OCI-LY3 (cell line): ENCODE results near the gene CMTM4.
"Not testable (repeated sequence)": the region's sequence is repeated elsewhere in the genome, so short reads cannot be mapped to it uniquely, and the experiment has no call there.

Experiments used
- H2AFZ ChIP-seq: fragments of 200-600, 300-600 bp; shearing (Covaris generic); 2 replicates; pipeline ENCODE4 v1.6.0; 2014; ENCODE audit warnings: antibody characterized with exemption, low read depth, low read length
- H3K27ac ChIP-seq: fragments of 200-600, 300-600 bp; sonication (generic); 2 replicates; pipeline ENCODE4 v1.5.1; 2014; ENCODE audit warnings: mild to moderate bottlenecking, low read length, moderate library complexity, mixed read lengths
- H3K27me3 ChIP-seq: fragments of 200-600, 300-600 bp; sonication (generic); 2 replicates; pipeline ENCODE4 v1.6.1; 2014; ENCODE audit warnings: low read depth, low read length, mixed read lengths
- H3K36me3 ChIP-seq: fragments of 200-600, 300-600 bp; sonication (generic); replicated peaks from 2 replicates; pipeline ENCODE3; 2014; ENCODE audit warnings: low read depth, low read length, mixed read lengths
- H3K4me1 ChIP-seq: fragments of 300-600, 200-600 bp; sonication (generic); 2 replicates; pipeline ENCODE4 v1.6.1; 2014; ENCODE audit warnings: low read length, mixed read lengths
- H3K4me2 ChIP-seq: fragments of 200-600, 300-600 bp; sonication (generic); 2 replicates; pipeline ENCODE4 v1.6.1; 2014; ENCODE audit warnings: low read length, mixed read lengths
- H3K4me3 ChIP-seq: fragments of 300-600, 200-600 bp; sonication (generic); 2 replicates; pipeline ENCODE4 v1.5.1; 2014; ENCODE audit warnings: antibody characterized with exemption, mild to moderate bottlenecking, low read length, moderate library complexity
- H3K79me2 ChIP-seq: fragments of 300-600, 200-600 bp; shearing (Covaris generic); 2 replicates; pipeline ENCODE4 v1.6.1; 2014; ENCODE audit warnings: mild to moderate bottlenecking, low read length, mixed read lengths
- H3K9ac ChIP-seq: fragments of 300-600, 200-600 bp; shearing (Covaris generic); 2 replicates; pipeline ENCODE4 v1.6.0; 2014; ENCODE audit warnings: mild to moderate bottlenecking, low read length, moderate library complexity
- H3K9me3 ChIP-seq: fragments of 200-600, 300-600 bp; shearing (Covaris generic); 2 replicates; pipeline ENCODE4 v1.6.1; 2014; ENCODE audit warnings: low read length, mixed read lengths; ENCODE audit not compliant: insufficient read depth
- H4K20me1 ChIP-seq: fragments of 200-600, 300-600 bp; sonication (generic); 2 replicates; pipeline ENCODE4 v1.6.1; 2016; ENCODE audit warnings: low read length, mixed read lengths; ENCODE audit not compliant: insufficient read depth
- EZH2phosphoT487 ChIP-seq: fragments of 200-600 bp; shearing (Covaris generic); IDR thresholded peaks from 2 replicates; pipeline ENCODE4 v1.6.1; 2018; ENCODE audit warnings: antibody characterized with exemption, mixed run types, low read depth
- TF ChIP-seq, protein P1 (sequence below): fragments of 200-600, 300-600 bp; sonication (generic); IDR thresholded peaks from 2 replicates; pipeline ENCODE4 v1.5.1; 2014; ENCODE audit warnings: antibody characterized with exemption, low read length, low read depth

The CMTM4 gene

DNA sequence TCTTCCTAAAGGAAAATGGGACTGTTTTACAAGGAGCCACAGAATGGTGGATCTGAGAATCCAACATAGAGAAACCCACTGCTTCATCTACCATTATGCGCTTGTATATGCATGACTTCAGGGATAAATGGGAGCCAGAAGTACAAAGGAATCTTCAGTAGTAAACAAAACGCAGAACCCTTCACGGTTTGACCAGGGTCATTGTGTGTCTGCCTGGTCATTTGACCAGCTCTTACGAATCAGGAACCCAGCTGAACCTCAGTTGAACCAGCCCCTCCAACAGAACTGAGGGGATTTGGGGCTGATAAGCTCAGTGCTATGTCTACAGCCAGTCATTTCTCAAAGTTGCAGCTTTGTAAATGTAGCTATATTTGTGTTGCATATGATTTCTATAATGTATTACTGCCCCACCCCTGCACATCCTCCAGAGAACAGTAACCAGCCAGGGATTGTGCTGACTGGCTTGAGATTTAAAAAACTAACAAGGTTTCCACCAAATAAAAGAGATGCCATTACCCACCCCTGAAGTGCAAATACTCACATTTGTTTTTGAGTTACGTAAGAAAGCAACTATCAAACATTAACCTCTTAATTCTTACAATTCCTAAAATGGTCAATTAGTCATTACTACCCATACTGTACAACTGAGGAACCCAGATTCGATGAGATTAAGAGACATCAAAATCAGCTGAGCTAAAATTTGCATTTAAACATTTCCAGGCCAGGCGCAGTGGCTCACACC is 6.3 kb downstream of the CMTM4 start:
- no peaks in the 10 kb centered on the region for H3K79me2 ChIP-seq
- H3K9ac ChIP-seq = no peak overlapping the region
- no peak overlapping the region for H2AFZ ChIP-seq
- TF ChIP-seq, protein P1, sequence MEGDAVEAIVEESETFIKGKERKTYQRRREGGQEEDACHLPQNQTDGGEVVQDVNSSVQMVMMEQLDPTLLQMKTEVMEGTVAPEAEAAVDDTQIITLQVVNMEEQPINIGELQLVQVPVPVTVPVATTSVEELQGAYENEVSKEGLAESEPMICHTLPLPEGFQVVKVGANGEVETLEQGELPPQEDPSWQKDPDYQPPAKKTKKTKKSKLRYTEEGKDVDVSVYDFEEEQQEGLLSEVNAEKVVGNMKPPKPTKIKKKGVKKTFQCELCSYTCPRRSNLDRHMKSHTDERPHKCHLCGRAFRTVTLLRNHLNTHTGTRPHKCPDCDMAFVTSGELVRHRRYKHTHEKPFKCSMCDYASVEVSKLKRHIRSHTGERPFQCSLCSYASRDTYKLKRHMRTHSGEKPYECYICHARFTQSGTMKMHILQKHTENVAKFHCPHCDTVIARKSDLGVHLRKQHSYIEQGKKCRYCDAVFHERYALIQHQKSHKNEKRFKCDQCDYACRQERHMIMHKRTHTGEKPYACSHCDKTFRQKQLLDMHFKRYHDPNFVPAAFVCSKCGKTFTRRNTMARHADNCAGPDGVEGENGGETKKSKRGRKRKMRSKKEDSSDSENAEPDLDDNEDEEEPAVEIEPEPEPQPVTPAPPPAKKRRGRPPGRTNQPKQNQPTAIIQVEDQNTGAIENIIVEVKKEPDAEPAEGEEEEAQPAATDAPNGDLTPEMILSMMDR = no peak
- TF ChIP-seq EZH2phosphoT487 = no peak
- no peaks in the 10 kb centered on the region for H3K36me3 ChIP-seq
- no peaks in the 10 kb centered on the region for H4K20me1 ChIP-seq
- H3K4me3 ChIP-seq = no peak overlapping the region
- 0 out of 2 replicates have a peak, but pooled peaks cover 5% of the 10 kb centered on the region for H3K27me3 ChIP-seq
- H3K4me1 ChIP-seq = peaks cover 12% of the 10 kb centered on the region
- H3K4me2 ChIP-seq = no peak overlapping the region
- no peak overlapping the region for H3K27ac ChIP-seq
- no peaks in the 10 kb centered on the region for H3K9me3 ChIP-seq

DNA sequence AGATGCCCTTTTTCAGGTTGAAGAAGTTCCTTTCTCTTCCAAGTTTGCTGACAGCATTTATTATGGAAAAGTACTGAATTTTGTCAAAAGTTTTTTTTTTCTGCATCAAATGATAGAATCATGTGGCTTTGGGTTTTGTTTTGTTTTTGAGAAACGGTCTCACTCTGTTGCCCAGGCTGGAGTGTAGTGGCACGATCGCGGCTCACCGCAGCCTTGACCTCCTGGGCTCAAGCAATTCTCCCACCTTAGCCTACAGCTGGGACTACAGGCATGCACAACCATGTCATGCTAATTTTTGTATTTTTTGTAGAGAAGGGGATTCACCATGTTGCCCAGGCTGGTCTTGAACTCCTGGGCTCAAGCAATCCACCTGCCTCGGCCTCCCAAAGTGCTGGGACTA is 7.3 kb downstream of the CMTM4 start:
- no peaks in the 10 kb centered on the region for H3K79me2 ChIP-seq
- H3K27ac ChIP-seq = no peak overlapping the region
- H3K9ac ChIP-seq = no peak overlapping the region
- H3K4me2 ChIP-seq = no peak overlapping the region
- 0 out of 2 replicates have a peak, but pooled peaks cover 5% of the 10 kb centered on the region for H3K27me3 ChIP-seq
- no peaks in the 10 kb centered on the region for H3K9me3 ChIP-seq
- H3K4me1 ChIP-seq = peaks cover 12% of the 10 kb centered on the region
- no peak overlapping the region for H2AFZ ChIP-seq
- H4K20me1 ChIP-seq = no peaks in the 10 kb centered on the region
- H3K36me3 ChIP-seq = no peaks in the 10 kb centered on the region
- TF ChIP-seq EZH2phosphoT487 = no peak
- TF ChIP-seq, protein P1 = no peak
- H3K4me3 ChIP-seq = no peak overlapping the region

GRCh38 chr16:66687906-66688625 is 8.5 kb downstream of the CMTM4 start:
- no peak overlapping the region for H3K4me2 ChIP-seq
- peaks cover 10% of the 10 kb centered on the region for H3K4me1 ChIP-seq
- no peak overlapping the region for H3K27ac ChIP-seq
- H2AFZ ChIP-seq = no peak overlapping the region
- no peaks in the 10 kb centered on the region for H3K79me2 ChIP-seq
- TF ChIP-seq, protein P1 = no peak
- TF ChIP-seq EZH2phosphoT487 = no peak
- no peaks in the 10 kb centered on the region for H3K36me3 ChIP-seq
- H3K27me3 ChIP-seq = 0 out of 2 replicates have a peak, but pooled peaks cover 5% of the 10 kb centered on the region
- H3K4me3 ChIP-seq = no peak overlapping the region
- H3K9me3 ChIP-seq = no peaks in the 10 kb centered on the region
- H4K20me1 ChIP-seq = no peaks in the 10 kb centered on the region
- no peak overlapping the region for H3K9ac ChIP-seq

- not testable (repeated sequence) for H2AFZ ChIP-seq, H3K4me3 ChIP-seq, H3K79me2 ChIP-seq, H3K9me3 ChIP-seq, H3K9ac ChIP-seq, H3K36me3 ChIP-seq, H3K4me2 ChIP-seq, H3K27ac ChIP-seq, H3K4me1 ChIP-seq, H4K20me1 ChIP-seq, H3K27me3 ChIP-seq
Measured at GRCh38 chr16:66685501-66686115, 10.9 kb downstream of the CMTM4 start.
